HT1080 (cell line): ENCODE measurements around the gene MBNL1. TPM values are rescaled to one million over a fixed set of nuclear protein-coding genes. Genes with fewer than 3 reads are reported as not detected.
"Not testable (repeated sequence)": the region's sequence is repeated elsewhere in the genome, so short reads cannot be mapped to it uniquely, and the experiment has no call there.

Experiments
- DNase-seq: peaks from one replicate; pipeline ENCODE4 v3.0.0-alpha.2; 2015; ENCODE audit warnings: low read depth
- total RNA-seq: library from RNA; depleted of rRNA; stranded (reverse); fragments of >200 nt; shearing (Covaris generic); gene quantifications from 2 replicates; pipeline ENCODE4 v1.2.3, GENCODE V29; 2014

Gene MBNL1
- total RNA-seq, 1 experiment from 2014 or later, result 295 TPM

- no peak for DNase-seq
Observed at GRCh38 chr3:152346740-152347139, 78.0 kb downstream of the MBNL1 start.

- DNase-seq, result no peak
Observed at GRCh38 chr3:152348436-152349177, 79.9 kb downstream of the MBNL1 start.

- no peak for DNase-seq
Observed at GRCh38 chr3:152349392-152349791, 80.7 kb downstream of the MBNL1 start.

- DNase-seq, result peak; percentile 66
Observed at GRCh38 chr3:152350139-152350538, 81.4 kb downstream of the MBNL1 start.

GRCh38 chr3:152350776-152351175 is 82.0 kb downstream of the MBNL1 start:
- no peak for DNase-seq

- no peak for DNase-seq
Observed at GRCh38 chr3:152352554-152352953, 83.8 kb downstream of the MBNL1 start.

- DNase-seq, result no peak
Observed at GRCh38 chr3:152353578-152353977, 84.8 kb downstream of the MBNL1 start.

- no peak for DNase-seq
Observed at GRCh38 chr3:152355744-152356665, 87.3 kb downstream of the MBNL1 start.

GRCh38 chr3:152356870-152357276 is 88.1 kb downstream of the MBNL1 start:
- DNase-seq, result no peak

GRCh38 chr3:152357587-152357986 is 88.9 kb downstream of the MBNL1 start:
- no peak for DNase-seq

GRCh38 chr3:152359385-152360248 is 90.9 kb downstream of the MBNL1 start:
- DNase-seq, result peak; percentile 38

- DNase-seq, result no peak
Observed at GRCh38 chr3:152360302-152360701, 91.6 kb downstream of the MBNL1 start.

- no peak for DNase-seq
Observed at GRCh38 chr3:152360966-152361365, 92.2 kb downstream of the MBNL1 start.

- no peak for DNase-seq
Observed at GRCh38 chr3:152362086-152362485, 93.4 kb downstream of the MBNL1 start.

GRCh38 chr3:152364237-152364636 is 95.5 kb downstream of the MBNL1 start:
- no peak for DNase-seq

GRCh38 chr3:152365126-152365525 is 96.4 kb downstream of the MBNL1 start:
- DNase-seq, result no peak

- no peak for DNase-seq
Observed at GRCh38 chr3:152365766-152366593, 97.3 kb downstream of the MBNL1 start.

- DNase-seq, result not testable (repeated sequence)
Observed at GRCh38 chr3:152367192-152367591, 98.5 kb downstream of the MBNL1 start.

- not testable (repeated sequence) for DNase-seq
Observed at GRCh38 chr3:152372633-152373032, 103.9 kb downstream of the MBNL1 start.

GRCh38 chr3:152373379-152373778 is 104.7 kb downstream of the MBNL1 start:
- no peak for DNase-seq
